ENCODE data around the gene IRF6. TPM values are rescaled to one million over a fixed set of nuclear protein-coding genes. Genes with fewer than 3 reads are reported as not detected.

Gene IRF6
- total RNA-seq, 4 donors from 2014 or later = 0.44 to 1.4 (median 1.0) TPM

GRCh38 chr1:209738270-209738669 is 67.7 kb downstream of the IRF6 start:
- TF ChIP-seq, protein P1, sequence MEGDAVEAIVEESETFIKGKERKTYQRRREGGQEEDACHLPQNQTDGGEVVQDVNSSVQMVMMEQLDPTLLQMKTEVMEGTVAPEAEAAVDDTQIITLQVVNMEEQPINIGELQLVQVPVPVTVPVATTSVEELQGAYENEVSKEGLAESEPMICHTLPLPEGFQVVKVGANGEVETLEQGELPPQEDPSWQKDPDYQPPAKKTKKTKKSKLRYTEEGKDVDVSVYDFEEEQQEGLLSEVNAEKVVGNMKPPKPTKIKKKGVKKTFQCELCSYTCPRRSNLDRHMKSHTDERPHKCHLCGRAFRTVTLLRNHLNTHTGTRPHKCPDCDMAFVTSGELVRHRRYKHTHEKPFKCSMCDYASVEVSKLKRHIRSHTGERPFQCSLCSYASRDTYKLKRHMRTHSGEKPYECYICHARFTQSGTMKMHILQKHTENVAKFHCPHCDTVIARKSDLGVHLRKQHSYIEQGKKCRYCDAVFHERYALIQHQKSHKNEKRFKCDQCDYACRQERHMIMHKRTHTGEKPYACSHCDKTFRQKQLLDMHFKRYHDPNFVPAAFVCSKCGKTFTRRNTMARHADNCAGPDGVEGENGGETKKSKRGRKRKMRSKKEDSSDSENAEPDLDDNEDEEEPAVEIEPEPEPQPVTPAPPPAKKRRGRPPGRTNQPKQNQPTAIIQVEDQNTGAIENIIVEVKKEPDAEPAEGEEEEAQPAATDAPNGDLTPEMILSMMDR (IDR thresholded peaks at IDR 0.05) = no peak
- DNase-seq (ENCODE audit: low spot score) (no peak), ATAC-seq (ENCODE audit: low FRiP score) (no peak)

GRCh38 chr1:209737118-209737505 is 68.8 kb downstream of the IRF6 start:
- no peak for ATAC-seq (ENCODE audit: low FRiP score)
- no peak for DNase-seq (ENCODE audit: low spot score)
- TF ChIP-seq, protein P1 (IDR thresholded peaks at IDR 0.05) = no peak

DNA sequence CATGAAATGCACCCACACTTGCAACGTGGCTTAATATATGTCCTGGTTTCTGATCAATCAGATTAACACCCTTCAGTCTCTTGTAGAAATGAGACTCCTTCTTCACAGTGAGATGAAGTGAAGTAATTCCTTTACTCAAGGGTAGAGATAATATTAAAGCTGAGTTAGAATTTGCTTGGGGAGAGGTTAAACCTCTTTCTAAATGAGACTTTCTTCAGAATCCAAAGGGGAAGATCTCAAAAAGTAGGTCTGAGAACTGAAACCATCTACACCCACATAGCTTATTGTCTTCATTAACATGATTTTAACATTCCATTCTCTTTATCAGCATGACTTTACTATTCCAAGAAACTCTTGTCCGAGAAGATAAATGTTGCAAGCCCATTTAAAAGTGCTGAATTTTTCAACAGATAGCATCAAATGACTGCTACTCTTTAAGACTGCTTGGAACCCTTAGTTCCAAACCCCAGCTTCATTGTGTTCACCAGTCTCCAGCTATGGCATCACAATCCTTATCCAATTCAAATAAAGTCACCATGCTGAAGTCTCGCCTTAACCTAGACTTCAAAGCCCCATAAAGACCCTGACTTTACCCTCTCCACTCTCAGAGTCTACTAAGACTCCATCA is 69.3 kb downstream of the IRF6 start:
- DNase-seq (ENCODE audit: low spot score) (no peak), ATAC-seq (ENCODE audit: low FRiP score) (no peak)
- TF ChIP-seq, protein P1 (IDR thresholded peaks at IDR 0.05) = no peak

Other genes with a start within 250 kb of the IRF6 start
- gene CAMK1G, start 222.4 kb downstream of the IRF6 start, total RNA-seq = not detected
- 10 to 100 TPM in 1 of 4 donors, 1 to 10 TPM in 3; 2.5 to 69.9 (median 6.3) TPM for gene LAMB3, start 153.7 kb downstream of the IRF6 start, total RNA-seq
- gene G0S2, start 130.7 kb downstream of the IRF6 start, total RNA-seq = 1,000 to 10,000 TPM in 3 of 4 donors, 100 to 1,000 TPM in 1; 423 to 6,912 (median 1,538) TPM
- gene HSD11B1, start 101.3 kb downstream of the IRF6 start, total RNA-seq = 10 to 100 TPM; 12.8 to 47.3 (median 18.0) TPM
- gene TRAF3IP3, start 50.1 kb downstream of the IRF6 start, total RNA-seq = 1 to 10 TPM; 2.5 to 9.0 (median 3.6) TPM
- 1 to 10 TPM in 2 of 4 donors, under 1 TPM in 2; 0.37 to 1.9 (median 1.0) TPM for gene C1orf74, start 21.6 kb downstream of the IRF6 start, total RNA-seq
- 10 to 100 TPM in 1 of 4 donors, 1 to 10 TPM in 3; 6.6 to 18.5 (median 9.2) TPM for gene UTP25, start 21.8 kb upstream of the IRF6 start, total RNA-seq
- gene SYT14, start 132.1 kb upstream of the IRF6 start, total RNA-seq = not detected